B cell (primary cell): Measurements from ENCODE around the gene PHF12. TPM values are rescaled to one million over a fixed set of nuclear protein-coding genes. Genes with fewer than 3 reads are reported as not detected.

Experiments
- ATAC-seq: fragments of 200-7000 bp; cut with Tn5 transposase; one replicate; pipeline ENCODE4 v1.10.0; 2021; ENCODE audit warnings: low read depth, mild to moderate bottlenecking, moderate number of reproducible peaks, moderate library complexity
- CTCF ChIA-PET: fragments of 350-600 bp; sonication (Branson Sonifier 250); formaldehyde crosslinking; loops from one replicate; lab custom pipeline; 2021; ENCODE audit warnings: antibody characterized with exemption, inconsistent platforms; lab: Charles Lee
- POLR2A ChIA-PET: fragments of 350-600 bp; sonication (Branson Sonifier 250); formaldehyde crosslinking; loops from one replicate; lab custom pipeline; 2021; ENCODE audit warnings: antibody characterized with exemption; lab: Charles Lee
- DNase-seq: peaks from one replicate; pipeline ENCODE4 v3.0.0; 2013
- H2AFZ ChIP-seq: 2 replicates; pipeline ENCODE4 v1.6.1; 2012; ENCODE audit warnings: mild to moderate bottlenecking, low read depth, low read length; ENCODE audit not compliant: insufficient read depth, poor library complexity, severe bottlenecking
- H3K27ac ChIP-seq, 2 donors: 1 replicate in 1 of 2; 2 replicates in 1 of 2; pipeline ENCODE4 v1.5.1; 2012 to 2013; ENCODE audit warnings: low read length in 2 of 2, mild to moderate bottlenecking in 2 of 2, moderate library complexity in 1 of 2
- H3K27me3 ChIP-seq, 4 experiments: fragments of 200-600 bp in 1 of 4; sonication (generic) in 1 of 4; replicated peaks in 1 of 4; 1 replicate in 2 of 4; 2 replicates in 2 of 4; pipeline versions ENCODE4 v1.6.1 to v1.7.0; 2013 to 2016; ENCODE audit warnings: low read length in 3 of 4, mild to moderate bottlenecking in 2 of 4, mixed read lengths in 1 of 4, moderate library complexity in 1 of 4; ENCODE audit not compliant: insufficient read depth in 4 of 4, control insufficient read depth in 3 of 4; ENCODE audit errors: control extremely low read depth in 1 of 4
- H3K36me3 ChIP-seq, 2 experiments: replicated peaks in 1 of 2; 1 replicate in 1 of 2; 2 replicates in 1 of 2; pipeline versions ENCODE4 v1.6.1 to v1.7.1; 2013; ENCODE audit warnings: low read length in 1 of 2; ENCODE audit not compliant: insufficient read depth in 2 of 2, control insufficient read depth in 1 of 2; ENCODE audit errors: control extremely low read depth in 1 of 2, extremely low read depth in 1 of 2
- H3K4me1 ChIP-seq, 2 donors: fragments of 200-600 bp in 1 of 2; sonication (generic) in 1 of 2; 1 replicate in 1 of 2; 2 replicates in 1 of 2; pipeline versions ENCODE4 v1.5.1 to v1.6.1; 2013 to 2017; ENCODE audit warnings: low read length in 2 of 2; ENCODE audit not compliant: control insufficient read depth in 2 of 2, insufficient read depth in 2 of 2
- H3K4me2 ChIP-seq: replicated peaks from 2 replicates; pipeline ENCODE3; 2012; ENCODE audit warnings: mild to moderate bottlenecking, low read depth, low read length; ENCODE audit not compliant: poor library complexity, severe bottlenecking
- H3K4me3 ChIP-seq, 5 experiments: fragments of 200-600 bp in 1 of 5; sonication (generic) in 1 of 5; 1 replicate in 3 of 5; 2 replicates in 2 of 5; pipeline versions ENCODE4 v1.5.1 to v1.7.0; 2011 to 2016; ENCODE audit warnings: low read length in 4 of 5, mild to moderate bottlenecking in 4 of 5, low read depth in 2 of 5, control low read depth in 1 of 5, moderate library complexity in 1 of 5; ENCODE audit not compliant: insufficient read depth in 1 of 5; ENCODE audit errors: control extremely low read depth in 1 of 5, extremely low read depth in 1 of 5
- H3K79me2 ChIP-seq: fragments of 200-600 bp; sonication (generic); one replicate; pipeline ENCODE4 v1.6.0; 2016; ENCODE audit warnings: low read length; ENCODE audit not compliant: control insufficient read depth, insufficient read depth
- H3K9ac ChIP-seq: fragments of 200-600 bp; sonication (generic); 2 replicates; pipeline ENCODE4 v1.6.1; 2017; ENCODE audit warnings: mild to moderate bottlenecking, low read length, moderate library complexity
- H3K9me3 ChIP-seq, 3 donors: one replicate each; pipeline versions ENCODE4 v1.6.1 to v1.7.1; 2013; ENCODE audit warnings: low read length in 2 of 3; ENCODE audit not compliant: control insufficient read depth in 2 of 3, insufficient read depth in 1 of 3; ENCODE audit errors: control extremely low read depth in 1 of 3
- H4K20me1 ChIP-seq: 2 replicates; pipeline ENCODE4 v1.6.0; 2012; ENCODE audit warnings: mild to moderate bottlenecking, low read length; ENCODE audit not compliant: insufficient read depth, control insufficient read depth, poor library complexity, severe bottlenecking
- H3K27ac Mint-ChIP-seq: one replicate; pipeline ENCODE4 v1.8.0; 2021; ENCODE audit warnings: mixed read lengths
- H3K27me3 Mint-ChIP-seq: one replicate; pipeline ENCODE4 v1.8.0; 2021; ENCODE audit warnings: mixed read lengths
- H3K4me1 Mint-ChIP-seq: one replicate; pipeline ENCODE4 v1.8.0; 2021; ENCODE audit warnings: mixed read lengths
- H3K4me3 Mint-ChIP-seq: one replicate; pipeline ENCODE4 v1.8.0; 2021; ENCODE audit warnings: mixed read lengths
- H3K9me3 Mint-ChIP-seq: one replicate; pipeline ENCODE4 v1.8.0; 2022; ENCODE audit warnings: mixed read lengths; ENCODE audit not compliant: insufficient read depth
- CTCF ChIP-seq: fragments of 200-600 bp; IDR thresholded peaks from one replicate; pipeline ENCODE4 v1.8.0; 2022; ENCODE audit warnings: antibody characterized with exemption, mild to moderate bottlenecking
- EZH2 ChIP-seq: IDR thresholded peaks from 2 replicates; pipeline ENCODE4 v1.6.1; 2012; ENCODE audit warnings: borderline replicate concordance, low read depth, mild to moderate bottlenecking, moderate library complexity, low read length; ENCODE audit not compliant: insufficient read depth, poor library complexity, severe bottlenecking
- WGBS: methylation state at CpG from one replicate; pipeline ENCODE4 v1.1.5; 2013; ENCODE audit warnings: missing lambda C conversion rate; ENCODE audit not compliant: insufficient coverage; 5-methylcytosine and 5-hydroxymethylcytosine counted together
- intact Hi-C: fragments of 100-400 bp; cut with micrococcal nuclease; formaldehyde crosslinking; loops from one replicate; pipeline ENCODE4 v1.10.0; 2022
- polyA plus RNA-seq: library from polyadenylated mRNA; depleted of rRNA; stranded (reverse); fragments of >200 nt; gene quantifications from 2 replicates; pipeline ENCODE4 v1.2.3, GENCODE V29; 2012
- total RNA-seq, 2 donors: library from RNA; stranded (reverse); fragments of 120-200 nt in 1 of 2; gene quantifications; 1 replicate in 1 of 2; 2 replicates in 1 of 2; pipeline versions ENCODE4 v1.2.3 to v1.2.4, GENCODE V29; 2013 to 2022

Gene PHF12
- total and polyA plus RNA-seq, 2 donors (not counting 1 experiment from before 2014, with no cell fraction given), result 116 to 140 TPM

- peaks cover 42% of the 10 kb centered on the region for H3K79me2 ChIP-seq
- H3K36me3 ChIP-seq, result peaks cover 0 to 95% of the 10 kb centered on the region in 2 experiments
- no peak overlapping the region for H3K4me2 ChIP-seq
- no peaks in the 10 kb centered on the region for H3K27me3 Mint-ChIP-seq
- H3K27me3 ChIP-seq, result no peaks in the 10 kb centered on the region
- peaks cover 4 to 10% of the 10 kb centered on the region in 2 donors for H3K4me1 ChIP-seq
- H3K4me3 ChIP-seq, result no peak overlapping the region
- no peak for TF ChIP-seq EZH2
- no peak for TF ChIP-seq CTCF
- no peaks in the 10 kb centered on the region for H3K9me3 Mint-ChIP-seq
- 96% methylated on average over 11 of the region's 18 CpGs for WGBS
- ATAC-seq, result no peak
- peaks cover 77% of the 10 kb centered on the region for H4K20me1 ChIP-seq
- no peak for DNase-seq
- H3K9ac ChIP-seq, result no peak overlapping the region
- no peak overlapping the region for H3K27ac ChIP-seq
- intact Hi-C loops, result no loop called here
- ChIA-PET CTCF (interaction anchor here (2.5 kb wide), 1 partner anchor 118 kb away, joined by 13 read pairs; no protein-coding TSS in a partner anchor), POLR2A (interaction anchor here (1.1 kb wide), 1 partner anchor 11 kb away, joined by 4 read pairs; no protein-coding TSS in a partner anchor)
- H3K4me1 Mint-ChIP-seq, result peaks cover 22% of the 10 kb centered on the region
- no peak overlapping the region for H3K4me3 Mint-ChIP-seq
- H3K27ac Mint-ChIP-seq, result no peak overlapping the region
- no peaks in the 10 kb centered on the region for H3K9me3 ChIP-seq
- H2AFZ ChIP-seq, result no peak overlapping the region
Measured at GRCh38 chr17:28882154-28882895, 69.0 kb downstream of the PHF12 start.

GRCh38 chr17:28881533-28882056, 69.7 kb downstream of the PHF12 start:
- Mint-ChIP-seq H3K9me3 (no peaks in the 10 kb centered on the region), H3K4me1 (peaks cover 17% of the 10 kb centered on the region), H3K27me3 (no peaks in the 10 kb centered on the region), H3K27ac (no peak overlapping the region), H3K4me3 (no peak overlapping the region)
- Histone ChIP-seq H3K27me3 (no peaks in the 10 kb centered on the region), H2AFZ (no peak overlapping the region), H3K4me1 (peaks cover 4 to 8% of the 10 kb centered on the region in 2 donors), H3K9ac (no peak overlapping the region), H3K36me3 (peaks cover 0 to 88% of the 10 kb centered on the region in 2 experiments), H3K4me2 (no peak overlapping the region), H4K20me1 (peaks cover 70% of the 10 kb centered on the region), H3K27ac (no peak overlapping the region), H3K4me3 (no peak overlapping the region), H3K79me2 (peaks cover 35% of the 10 kb centered on the region), H3K9me3 (no peaks in the 10 kb centered on the region)
- ChIA-PET CTCF (interaction anchor here (2.5 kb wide), 1 partner anchor 118 kb away, joined by 13 read pairs; no protein-coding TSS in a partner anchor), POLR2A (interaction anchor here (1.1 kb wide), 1 partner anchor 10 kb away, joined by 4 read pairs; no protein-coding TSS in a partner anchor)
- no peak for TF ChIP-seq CTCF
- no peak for TF ChIP-seq EZH2
- no peak for DNase-seq
- WGBS, result 97% methylated on average over 15 of the region's 17 CpGs
- ATAC-seq, result no peak
- intact Hi-C loops, result no loop called here
